GM19463 (cell line): ENCODE results near the gene NGF.

Experiments used
- ATAC-seq: cut with Tn5 transposase; IDR thresholded peaks from one replicate; pipeline ENCODE4 v1.9.1; 2021; ENCODE audit warnings: mild to moderate bottlenecking, moderate library complexity; ENCODE audit not compliant: unreplicated experiment

Gene NGF

DNA sequence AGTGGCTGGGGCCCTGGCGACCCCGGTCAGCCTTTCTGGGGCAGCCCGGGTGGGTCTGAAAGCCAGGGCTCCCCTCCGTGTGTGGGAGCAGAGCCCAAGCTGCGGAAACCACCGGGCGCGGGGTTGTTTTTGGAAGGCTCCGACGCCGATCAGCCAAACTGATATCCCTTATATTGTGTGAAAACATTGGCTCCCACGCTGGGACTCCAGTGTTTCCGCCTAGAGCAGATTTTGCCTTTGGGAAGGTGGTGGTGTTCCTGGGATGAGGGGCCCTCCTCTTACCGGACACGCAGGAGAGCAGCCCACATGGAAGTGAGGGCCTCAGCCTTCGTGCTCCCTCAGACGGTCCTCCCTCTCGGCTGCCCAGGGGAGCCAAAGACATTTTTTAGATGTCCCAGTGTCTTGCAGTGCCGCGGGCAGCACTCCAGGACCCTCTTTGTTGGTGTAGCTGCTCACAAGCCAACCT is 54.3 kb downstream of the NGF start:
- ATAC-seq: no peak

DNA sequence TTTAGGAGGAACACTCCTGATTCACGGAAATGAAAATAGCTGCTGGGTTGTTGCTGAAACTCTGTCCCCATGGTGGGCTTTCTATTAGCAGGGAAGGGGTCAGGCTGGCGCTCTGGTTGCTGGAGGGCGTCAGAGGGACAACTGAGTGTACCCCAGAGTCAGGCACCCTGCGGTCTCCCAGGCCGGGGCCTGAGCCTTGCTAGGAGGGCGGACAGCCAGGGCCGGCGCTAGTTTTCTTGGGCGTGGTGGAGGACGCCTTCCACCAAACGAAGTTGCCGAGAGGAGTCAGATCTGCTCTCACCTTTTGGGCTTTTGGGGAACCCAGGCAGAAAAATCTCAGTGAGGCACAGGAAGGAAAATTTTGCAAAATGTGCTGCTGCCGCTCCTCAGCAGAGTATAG is 54.8 kb downstream of the NGF start:
- no peak for ATAC-seq

DNA sequence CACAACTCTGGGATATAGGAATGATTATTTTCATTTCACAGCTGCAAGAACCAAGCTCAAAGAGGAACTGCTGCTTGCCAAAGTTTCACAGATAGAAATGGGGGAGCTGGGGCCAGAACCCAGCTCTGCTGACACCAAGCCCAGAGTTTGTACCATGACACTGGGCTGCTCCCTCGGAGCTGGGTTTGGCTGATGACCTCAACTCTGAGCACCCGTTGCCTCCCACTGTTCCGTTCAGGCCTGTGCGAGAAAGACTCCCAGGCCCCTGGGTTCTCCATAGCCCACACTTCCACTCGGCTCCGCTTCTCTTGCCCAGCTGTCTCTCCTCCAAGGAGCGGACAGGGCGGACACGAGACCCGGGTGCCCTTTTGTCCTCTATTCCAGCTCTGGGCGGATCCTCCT is 55.2 kb downstream of the NGF start:
- no peak for ATAC-seq

DNA sequence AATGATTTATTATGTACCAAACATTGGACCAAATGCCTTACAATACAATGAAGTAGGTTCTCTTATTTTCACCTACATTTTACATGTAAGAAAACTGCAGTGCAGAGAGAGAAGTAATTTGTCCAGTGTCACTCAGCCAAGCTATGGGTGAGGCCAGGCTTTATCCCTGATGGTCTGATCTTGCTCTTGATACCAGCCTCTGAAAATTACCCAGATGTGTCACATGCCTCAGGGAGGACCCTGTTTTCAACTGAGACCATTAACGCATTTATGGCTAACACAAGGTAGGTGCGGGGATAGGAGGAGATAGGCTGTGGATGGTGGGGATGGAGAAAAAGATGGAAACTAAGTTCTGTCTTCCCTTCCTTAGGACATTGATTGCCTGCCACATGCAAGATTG is 56.9 kb downstream of the NGF start:
- ATAC-seq: no peak

DNA sequence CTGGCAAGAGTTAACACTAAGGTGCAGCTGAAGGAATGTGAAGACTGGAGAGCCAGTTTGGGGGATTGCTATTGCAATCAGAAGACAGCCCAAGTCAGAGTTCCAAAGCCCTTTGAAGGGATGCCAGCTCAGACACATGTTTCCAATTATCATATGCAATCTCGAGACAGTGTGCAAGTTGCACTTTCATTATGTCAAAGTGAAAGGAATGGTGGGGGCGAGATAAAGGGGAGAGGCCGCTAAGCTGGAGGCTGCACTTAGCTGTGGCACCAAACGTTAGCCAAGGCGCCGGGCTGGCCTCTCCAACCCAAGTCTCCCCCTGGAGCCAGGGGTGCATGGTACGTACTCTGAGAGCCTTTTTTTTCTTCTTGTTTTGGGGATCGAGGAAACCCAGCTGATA is 58.0 kb downstream of the NGF start:
- no peak for ATAC-seq

DNA sequence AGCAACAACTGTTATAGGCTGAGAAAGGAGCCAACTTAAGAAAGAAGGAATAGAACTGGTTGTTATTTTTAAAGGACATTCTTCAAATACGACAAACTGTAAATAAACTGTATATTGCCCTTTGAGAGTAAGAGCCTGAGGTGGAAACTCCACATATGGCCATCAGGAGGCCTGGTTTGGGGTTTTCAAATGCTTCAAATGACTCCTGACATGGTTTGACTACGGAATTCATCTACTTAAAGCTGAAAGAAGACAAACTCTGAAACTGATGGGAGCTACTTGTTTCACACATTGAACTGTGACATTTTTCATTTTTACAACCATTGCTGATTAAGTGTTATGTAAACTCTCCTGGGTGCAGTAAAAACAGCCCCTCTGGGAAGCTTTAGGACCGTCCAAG is 59.8 kb downstream of the NGF start:
- no peak for ATAC-seq

DNA sequence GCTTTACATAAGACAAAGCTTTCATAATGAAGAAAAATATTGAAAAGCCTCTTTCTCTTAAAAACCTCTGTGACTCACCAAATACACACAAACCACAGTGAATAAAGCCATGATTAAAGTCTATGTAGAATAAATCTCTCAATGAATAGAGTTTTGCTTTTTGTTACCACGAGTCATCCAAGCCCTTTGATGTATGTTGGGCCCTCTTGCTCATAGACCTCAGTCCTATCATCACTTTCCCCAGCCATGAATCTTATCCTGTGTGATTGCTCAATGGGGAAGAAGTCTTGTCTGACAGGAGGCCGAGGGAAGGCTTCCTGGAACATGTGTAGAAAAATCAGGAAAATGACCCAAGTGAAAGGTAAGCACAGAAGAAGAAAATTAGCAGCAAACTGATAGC is 60.8 kb downstream of the NGF start:
- ATAC-seq: no peak

DNA sequence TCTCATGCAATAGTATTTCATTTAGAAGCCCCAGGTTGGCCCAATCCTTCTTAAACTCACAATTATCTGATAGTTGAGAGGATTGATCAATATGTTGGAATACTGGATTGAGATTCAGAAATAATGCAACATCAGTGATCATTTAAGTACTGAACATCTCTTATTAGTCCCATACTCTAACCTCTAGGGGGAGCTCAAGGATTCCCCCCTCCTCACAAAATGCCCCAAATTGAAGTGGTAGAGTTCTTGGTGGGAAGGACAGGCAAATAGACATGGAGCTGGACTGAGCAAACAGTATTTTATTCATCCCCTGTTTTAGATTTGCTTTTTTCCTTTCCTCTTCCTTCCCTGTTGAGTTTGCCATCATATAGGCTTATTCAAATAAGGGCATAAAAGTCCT is 62.8 kb downstream of the NGF start:
- ATAC-seq: no peak

DNA sequence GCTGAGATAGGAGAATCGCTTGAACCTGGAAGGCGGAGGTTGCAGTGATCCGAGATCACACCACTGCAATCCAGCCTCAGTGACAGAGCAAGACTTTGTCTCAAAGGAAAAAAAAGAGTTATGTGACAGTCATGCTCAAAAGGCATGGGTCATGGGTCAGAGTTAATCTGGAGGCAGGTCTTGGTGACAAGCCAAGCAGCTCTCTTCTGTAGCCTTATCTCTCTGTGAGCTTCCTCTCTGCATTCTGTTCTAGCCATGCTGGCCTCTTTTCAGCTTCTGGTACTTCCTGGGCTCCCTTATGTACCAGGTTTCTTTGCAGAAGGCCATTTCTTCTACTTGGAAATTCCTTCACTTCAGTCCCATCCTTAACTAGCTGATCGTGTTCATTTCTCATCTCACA is 63.6 kb downstream of the NGF start:
- ATAC-seq: no peak

DNA sequence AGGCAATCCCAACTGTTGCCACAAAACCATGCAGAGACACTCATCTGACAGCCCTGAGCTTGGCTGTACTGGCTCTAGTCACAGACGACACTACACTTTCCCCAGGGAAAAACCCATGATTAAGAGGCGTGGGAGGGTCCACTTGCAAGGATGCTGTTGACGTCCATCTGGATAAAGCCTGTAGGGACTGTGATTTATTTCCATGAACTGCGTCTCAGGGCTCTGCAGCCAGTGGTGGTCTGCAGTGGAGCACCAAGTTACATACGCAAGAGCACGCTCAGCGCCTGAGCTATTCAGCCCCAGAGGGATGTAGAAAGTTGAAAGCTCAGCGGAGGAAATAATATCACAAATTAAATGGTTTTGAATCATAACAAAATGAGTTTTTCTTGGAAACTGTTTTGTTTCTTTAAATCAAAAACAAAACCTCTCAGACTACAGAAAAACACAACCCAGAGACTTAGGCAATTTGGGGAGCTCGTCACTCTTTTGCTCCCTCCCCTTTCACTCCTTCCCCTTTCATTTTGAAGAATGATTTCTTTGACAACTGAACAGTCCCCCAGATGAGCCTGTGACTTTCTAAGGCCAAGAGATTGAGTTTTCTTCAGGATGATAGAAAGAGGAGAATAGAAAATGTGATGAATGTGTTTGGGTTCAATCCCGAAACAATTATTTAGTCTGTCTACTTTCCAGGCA is 71.2 kb downstream of the NGF start:
- no peak for ATAC-seq

DNA sequence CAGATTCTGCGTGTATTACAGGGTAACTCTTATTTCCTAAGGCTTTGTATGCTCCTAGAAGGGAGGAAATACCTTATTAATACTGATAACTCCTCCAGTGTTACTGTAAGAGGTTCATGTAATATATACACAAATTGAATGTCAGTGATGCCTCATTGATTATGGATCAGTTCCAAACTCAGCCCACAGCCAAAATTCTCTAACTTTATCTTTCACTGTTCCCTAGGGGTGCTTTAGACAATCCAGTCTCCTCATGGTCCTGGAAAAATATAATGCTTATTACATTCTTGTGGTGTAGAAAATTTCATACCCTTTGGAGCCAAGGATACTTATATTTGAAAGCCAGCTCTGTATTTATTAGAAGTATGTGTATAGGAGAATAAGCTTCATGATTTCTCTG is 73.0 kb downstream of the NGF start:
- ATAC-seq: no peak

DNA sequence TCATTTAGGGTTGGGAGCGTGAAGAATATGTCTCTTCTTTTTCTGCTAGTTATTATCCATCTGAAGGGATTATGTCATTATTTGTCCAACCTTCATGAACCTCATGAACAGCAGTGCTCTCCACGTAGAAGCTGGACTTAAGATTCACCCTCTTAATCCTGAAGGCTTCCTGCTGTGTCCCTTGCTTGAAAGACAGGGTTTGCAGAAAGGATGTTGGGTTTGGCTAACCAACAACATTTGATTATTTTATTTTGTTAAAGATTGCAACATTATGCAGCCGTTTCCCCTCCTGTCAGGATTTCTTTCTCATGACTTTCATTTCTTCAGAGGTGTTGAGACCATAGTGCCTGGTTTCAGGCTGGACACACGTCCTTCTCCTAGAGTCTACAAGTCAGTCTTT is 75.2 kb downstream of the NGF start:
- ATAC-seq: no peak

DNA sequence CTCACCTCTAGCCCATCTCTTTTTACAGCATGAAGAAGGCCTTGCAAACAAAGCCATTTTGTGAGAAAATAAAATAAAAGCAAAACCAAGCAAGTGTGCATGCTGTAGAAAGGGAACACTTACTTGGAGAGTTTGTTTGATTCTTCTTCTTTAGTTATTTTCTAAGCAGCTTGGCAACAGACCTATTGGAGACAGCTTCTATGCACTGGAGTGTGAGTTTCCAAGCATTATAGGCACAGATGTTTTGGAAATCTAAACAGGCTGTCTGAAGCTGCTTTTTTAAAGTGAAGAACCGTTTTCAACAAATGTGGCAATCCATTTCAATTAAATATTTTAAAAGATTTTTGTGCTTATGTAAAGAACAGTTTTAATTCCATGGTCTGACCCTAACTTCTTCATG is 76.6 kb downstream of the NGF start:
- no peak for ATAC-seq

DNA sequence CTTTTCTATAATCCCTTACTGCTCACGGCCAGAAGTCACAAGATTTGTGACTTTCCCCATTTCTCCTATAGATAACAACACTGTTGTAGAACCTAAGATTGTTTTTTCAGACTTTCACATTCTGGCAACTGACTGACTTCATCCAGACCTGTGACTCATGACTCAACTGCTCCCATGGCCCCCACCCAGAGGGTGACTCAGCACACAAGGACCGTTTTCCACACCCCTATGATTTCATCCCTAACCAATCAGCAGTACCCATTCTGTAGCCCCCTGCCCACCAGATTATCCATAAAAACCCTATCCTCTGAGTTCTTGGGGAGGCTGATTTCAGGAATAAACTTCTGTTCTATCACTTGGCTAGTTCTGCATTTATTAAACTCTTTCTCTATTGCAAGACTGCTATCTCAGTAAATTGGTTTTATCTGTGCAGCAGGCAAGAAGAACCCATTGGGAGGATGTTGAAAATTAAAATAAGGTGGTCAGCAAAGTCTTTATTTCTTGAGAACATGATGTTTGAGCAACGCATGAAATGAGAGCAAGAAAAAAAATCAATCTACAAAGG is 79.7 kb downstream of the NGF start:
- ATAC-seq: no peak

DNA sequence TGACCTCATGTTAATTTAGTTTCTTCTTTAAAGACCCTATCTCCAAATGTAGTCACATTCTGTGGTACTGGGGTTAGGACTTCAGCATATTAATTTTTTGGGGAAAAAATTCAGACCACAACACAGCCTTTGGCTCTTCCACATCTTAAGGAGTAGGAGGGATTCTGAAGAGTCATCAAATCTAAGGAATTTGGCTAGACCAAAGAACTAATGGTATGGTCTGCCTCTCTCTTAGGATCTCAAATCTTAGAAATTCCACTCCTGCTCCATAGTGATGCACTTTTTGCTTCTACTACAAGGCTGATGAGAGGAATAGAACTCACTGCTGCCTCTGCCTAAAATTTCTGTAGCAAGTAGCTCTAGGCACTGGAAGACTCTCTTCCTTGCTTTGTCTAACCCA is 80.5 kb downstream of the NGF start:
- no peak for ATAC-seq

DNA sequence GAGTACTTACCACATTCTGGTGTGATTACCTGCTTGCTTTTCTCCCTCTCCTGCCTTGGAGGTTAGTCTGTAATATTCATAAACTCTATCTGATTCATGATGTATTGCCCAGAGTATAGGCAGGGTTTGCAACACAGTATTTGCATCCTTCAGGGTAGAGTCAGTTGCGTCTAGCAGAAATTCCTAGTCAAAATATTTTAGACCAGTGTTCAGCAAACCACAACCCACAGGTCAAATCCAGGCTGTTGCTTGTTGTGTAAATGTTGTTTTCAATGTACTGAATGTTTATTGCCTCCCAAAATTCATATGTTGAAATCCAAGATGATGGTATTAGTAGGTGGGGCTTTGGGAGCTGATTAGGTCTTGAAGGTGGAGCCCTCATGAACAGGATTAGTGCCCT is 82.9 kb downstream of the NGF start:
- no peak for ATAC-seq

DNA sequence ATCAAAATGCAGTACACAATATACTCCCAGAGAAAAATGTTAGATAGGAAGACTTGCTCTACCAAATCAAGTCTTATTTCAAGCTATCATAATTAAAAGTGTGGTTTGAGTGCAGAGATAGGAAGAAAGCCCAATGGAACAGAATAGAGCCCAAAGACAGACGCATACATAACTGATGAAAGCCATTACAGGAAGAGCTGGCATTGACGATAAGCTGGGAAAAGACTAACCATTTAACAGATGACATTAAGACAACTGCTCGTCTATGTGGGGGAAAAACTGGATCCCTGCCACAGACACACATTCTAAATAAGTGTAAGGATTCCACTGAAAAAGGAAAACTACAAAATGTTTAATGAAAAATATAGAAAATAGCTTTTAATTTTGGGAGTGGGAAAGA is 85.5 kb downstream of the NGF start:
- ATAC-seq: no peak

DNA sequence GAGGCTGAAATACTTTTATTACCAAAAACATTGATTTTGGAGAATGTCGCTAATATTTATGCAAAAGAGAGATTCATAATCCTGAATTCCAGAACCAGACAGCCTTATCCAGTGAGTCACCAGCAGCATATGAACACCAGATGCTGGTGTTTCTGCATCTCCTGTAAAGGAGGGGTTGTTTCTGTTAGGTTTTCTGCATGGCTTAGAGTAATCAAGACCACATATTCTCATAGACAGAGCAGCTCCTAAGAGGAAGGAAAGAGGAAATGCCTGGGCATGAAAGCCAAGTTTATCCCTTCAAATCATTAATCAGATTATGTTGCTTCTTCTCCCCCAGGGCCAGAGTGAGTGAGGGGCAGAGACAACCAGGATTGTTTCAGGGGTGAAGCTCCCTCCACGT is 86.2 kb downstream of the NGF start:
- no peak for ATAC-seq

DNA sequence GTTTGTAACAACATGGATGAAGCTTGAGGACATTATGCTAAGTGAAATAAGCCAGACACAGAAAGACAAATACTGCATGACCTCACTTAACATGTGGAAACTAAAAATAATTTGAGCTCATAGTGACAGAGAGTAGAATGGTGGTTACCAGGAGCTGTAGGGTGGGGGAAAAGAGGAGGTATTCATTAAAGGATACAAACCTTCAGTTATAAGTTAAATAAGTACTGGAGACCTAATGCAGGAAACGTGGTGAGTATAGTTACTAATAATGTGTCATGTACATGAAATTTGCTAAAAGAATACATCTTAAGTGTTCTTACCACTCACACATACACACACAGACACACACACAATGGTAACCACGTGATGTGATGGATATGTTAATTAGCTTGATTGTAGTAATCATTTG is 86.7 kb downstream of the NGF start:
- no peak for ATAC-seq

DNA sequence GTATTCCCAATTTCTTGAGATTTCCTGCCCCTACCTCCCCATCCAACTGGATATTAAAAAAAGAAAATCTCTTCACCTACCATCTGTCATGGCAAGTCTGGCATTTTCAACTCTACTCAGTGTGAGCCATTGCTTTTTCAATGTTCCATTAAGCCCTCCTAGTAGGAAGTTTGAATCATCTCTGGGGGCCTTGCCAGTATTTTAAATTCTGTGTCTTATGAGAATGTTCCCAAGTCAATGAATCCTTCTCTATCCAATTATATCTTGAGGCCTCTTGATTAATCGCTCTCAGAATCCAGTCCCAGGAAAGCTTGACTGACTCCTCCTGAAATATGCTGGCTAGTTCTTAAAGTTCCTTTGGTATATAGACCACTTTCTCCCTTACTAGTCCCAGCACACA is 91.5 kb downstream of the NGF start:
- ATAC-seq: no peak

DNA sequence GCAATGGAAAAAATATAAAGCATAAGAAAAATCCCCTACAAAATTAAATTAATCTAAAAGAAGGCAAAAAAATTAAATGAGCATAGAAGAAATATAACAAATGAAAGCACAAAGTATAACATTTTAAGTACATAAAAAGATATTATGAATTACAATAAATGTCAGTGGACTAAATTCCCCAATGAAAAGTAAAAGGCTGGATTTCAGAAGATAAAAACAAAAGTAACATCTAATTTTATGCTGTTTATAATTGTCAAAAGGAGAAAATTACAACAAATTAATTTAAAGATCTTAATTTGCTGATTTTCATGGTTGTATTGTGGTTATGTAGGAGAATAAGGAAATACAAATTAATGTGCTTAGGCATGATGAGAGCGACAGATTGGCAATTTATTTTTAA is 92.8 kb downstream of the NGF start:
- no peak for ATAC-seq

DNA sequence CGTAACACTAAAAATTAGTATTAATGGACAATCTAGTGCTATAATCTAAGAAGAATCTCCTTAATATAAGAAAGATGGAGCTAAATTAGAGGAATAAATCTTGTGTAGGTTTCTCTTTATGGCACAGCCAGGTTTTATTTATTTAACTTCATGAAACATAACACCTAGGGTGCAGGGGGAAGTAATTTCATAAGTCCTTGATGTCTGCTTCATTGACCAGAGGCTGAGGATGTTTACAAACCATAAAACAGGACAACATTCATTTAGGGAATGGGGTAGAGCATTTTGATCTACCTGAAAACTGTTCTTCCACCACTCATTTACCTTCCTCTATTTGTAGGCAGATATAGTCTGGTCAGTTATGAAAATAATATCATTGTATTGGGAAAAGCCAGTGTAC is 95.5 kb downstream of the NGF start:
- no peak for ATAC-seq

DNA sequence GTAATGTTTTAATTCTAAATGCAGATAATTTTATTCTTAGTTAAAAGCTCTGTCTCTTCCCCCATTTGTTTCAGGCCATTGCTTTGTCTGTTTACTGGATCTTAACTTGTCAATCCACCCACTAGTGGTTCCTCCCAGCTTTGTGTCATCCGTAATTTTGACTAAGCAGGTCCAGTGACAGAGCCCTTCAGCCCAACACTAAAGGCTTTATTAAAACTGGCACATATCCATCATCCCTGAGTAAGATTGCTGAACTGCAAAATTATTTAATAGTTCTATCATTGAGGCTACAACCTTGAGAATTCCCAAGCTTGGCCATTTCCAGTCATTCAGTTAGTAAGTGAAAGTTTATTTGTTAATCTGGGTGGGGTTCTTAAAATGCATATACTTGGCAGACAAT is 96.7 kb downstream of the NGF start:
- no peak for ATAC-seq
